Measurements from ENCODE around the gene EDC3. TPM values are rescaled to one million over a fixed set of nuclear protein-coding genes. Genes with fewer than 3 reads are reported as not detected.

Gene EDC3
- total and polyA plus RNA-seq, 7 experiments from 2014 or later, result 25.3 to 45.3 (median 34.2) TPM

DNA sequence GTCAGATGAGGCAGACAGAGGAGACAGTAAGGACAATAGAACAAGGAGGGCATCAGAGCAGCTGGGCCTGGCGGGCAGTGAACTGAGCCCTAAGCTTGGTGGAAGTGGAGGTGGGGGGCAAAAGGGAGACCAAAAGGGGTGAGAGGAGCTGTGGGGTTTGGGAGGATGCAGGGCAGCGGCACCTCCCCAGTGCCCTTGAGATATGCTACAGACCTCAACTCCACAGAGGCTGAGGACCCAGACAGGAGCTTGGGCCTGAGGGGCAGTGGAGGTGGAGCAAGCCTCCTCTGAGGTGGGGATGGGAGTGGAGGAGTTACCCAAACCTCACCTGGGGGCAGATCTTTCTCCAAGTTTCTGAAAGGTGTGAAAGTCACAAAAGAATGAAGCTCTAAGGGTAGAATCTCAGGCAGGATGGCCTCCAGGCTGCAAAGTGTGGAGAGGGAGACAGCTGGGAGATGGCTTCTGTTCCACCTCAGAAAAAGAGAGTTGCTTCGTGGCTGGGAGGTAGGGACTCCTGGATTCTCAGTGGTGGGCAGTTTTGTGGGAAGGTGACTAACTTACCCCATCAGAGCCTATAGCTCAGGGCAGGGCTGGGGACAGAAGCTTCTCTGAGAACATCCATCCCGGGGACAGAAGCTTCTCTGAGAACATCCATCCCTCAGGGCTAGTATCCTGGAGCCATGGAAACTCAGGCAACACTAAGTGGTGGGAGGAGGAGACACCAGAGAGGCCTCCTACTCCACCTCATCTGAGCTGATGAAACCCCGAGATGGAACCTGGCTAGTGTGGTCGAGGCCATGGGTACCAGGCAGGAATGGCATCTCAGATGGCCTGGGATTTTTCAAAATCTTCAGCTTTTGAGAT is 82.5 kb downstream of the EDC3 start:
- Histone ChIP-seq H3K4me1 (ENCODE audit: control insufficient read depth in 2 of 2, insufficient read depth in 2 of 2, low read length in 2 of 2) (peaks cover 21 to 23% of the 10 kb centered on the region in 2 donors), H3K27ac (ENCODE audit: low read depth, low read length) (peak overlapping the region; percentile 100), H3K9me3 (ENCODE audit: control insufficient read depth in 2 of 3, low read length in 3 of 3) (no peaks in the 10 kb centered on the region), H3K27me3 (ENCODE audit: control insufficient read depth in 2 of 2, insufficient read depth in 2 of 2, low read length in 2 of 2) (no peaks in the 10 kb centered on the region), H3K36me3 (ENCODE audit: control insufficient read depth in 2 of 3, insufficient read depth in 3 of 3, low read length in 3 of 3) (peaks cover 0 to 9% (median 0%) of the 10 kb centered on the region in 3 experiments), H3K4me3 (ENCODE audit: low read length) (no peak overlapping the region)
- POLR2A ChIA-PET, result interaction anchor here (0.6 to 3.8 kb wide), 8 partner anchors 10 to 179 kb away, joined by 3 to 29 read pairs (median 4); partner anchors contain the start of genes ARID3B and UBL7
- CTCF ChIA-PET, result interaction anchor here (0.6 to 1.5 kb wide), 5 partner anchors 15 to 238 kb away, joined by 3 to 5 read pairs (median 3); partner anchors contain the start of gene ARID3B
- Mint-ChIP-seq H3K4me1 (peaks cover 20 to 22% (median 21%) of the 10 kb centered on the region in 7 donors), H3K9me3 (no peaks in the 10 kb centered on the region), H3K27ac (peak overlapping the region; percentile 50 to 95 (median 88)), H3K4me3 (peak overlapping the region; percentile 36 to 96 (median 68)), H3K27me3 (no peaks in the 10 kb centered on the region), H3K36me3 (peaks cover 0 to 9% (median 0%) of the 10 kb centered on the region in 5 donors)
- DNase-seq, result no peak
- no peak for ATAC-seq
- intact Hi-C loops (cut with micrococcal nuclease), result loop anchor here (10.0 kb wide), 4 partner anchors 171 to 1031 kb away; partner anchors contain the start of genes C15orf39 (in 1 of the 2), CSK (in 1 of the 2), IMP3 (in 1 of the 2) and SEMA7A (in 1 of the 2)

DNA sequence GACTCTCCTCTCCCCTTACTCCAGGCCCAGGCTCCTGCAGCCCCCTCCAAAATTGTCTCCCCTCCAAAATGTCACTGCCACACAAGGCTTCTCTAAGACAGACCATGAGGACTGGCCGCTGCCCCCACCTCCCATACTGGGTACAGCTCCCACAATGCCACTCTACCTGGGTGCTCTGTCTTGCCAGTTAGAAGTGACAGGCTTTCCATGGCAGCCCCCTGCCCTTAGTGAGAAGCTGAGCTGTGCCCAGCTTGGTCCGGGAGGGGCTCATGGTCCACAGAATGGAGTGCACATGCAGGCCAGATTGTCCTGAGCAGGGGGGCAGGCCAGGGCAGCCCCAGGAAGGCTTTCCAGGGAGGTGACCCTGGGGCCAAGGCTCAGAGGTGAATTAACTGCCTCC is 83.1 kb downstream of the EDC3 start:
- no peaks in the 10 kb centered on the region for H3K9me3 Mint-ChIP-seq
- H3K27ac Mint-ChIP-seq, result peak overlapping the region in 8 of 9 donors; percentile 50 to 95 (median 84)
- ATAC-seq (no peak), DNase-seq (no peak)
- Histone ChIP-seq H3K27ac (ENCODE audit: low read depth, low read length) (no peak overlapping the region), H3K4me1 (ENCODE audit: control insufficient read depth in 2 of 2, insufficient read depth in 2 of 2, low read length in 2 of 2) (peaks cover 16 to 18% of the 10 kb centered on the region in 2 donors), H3K9me3 (ENCODE audit: control insufficient read depth in 2 of 3, low read length in 3 of 3) (no peaks in the 10 kb centered on the region), H3K27me3 (ENCODE audit: control insufficient read depth in 2 of 2, insufficient read depth in 2 of 2, low read length in 2 of 2) (no peaks in the 10 kb centered on the region), H3K36me3 (ENCODE audit: control insufficient read depth in 2 of 3, insufficient read depth in 3 of 3, low read length in 3 of 3) (peaks cover 0 to 7% (median 0%) of the 10 kb centered on the region in 3 experiments), H3K4me3 (ENCODE audit: low read length) (no peak overlapping the region)
- peak overlapping the region in 8 of 10 donors; percentile 29 to 93 (median 38) for H3K4me3 Mint-ChIP-seq
- ChIA-PET CTCF (interaction anchor here (1.0 kb wide), 1 partner anchor 18 kb away, joined by 3 read pairs; no protein-coding TSS in a partner anchor), POLR2A (interaction anchor here (1.0 to 3.8 kb wide), 4 partner anchors 14 to 175 kb away, joined by 3 to 29 read pairs (median 12); partner anchors contain the start of genes ARID3B and UBL7)
- H3K36me3 Mint-ChIP-seq, result peaks cover 0 to 5% (median 0%) of the 10 kb centered on the region in 5 donors
- intact Hi-C loops (cut with micrococcal nuclease), result loop anchor here (10.0 kb wide), 4 partner anchors 172 to 1032 kb away; partner anchors contain the start of genes C15orf39 (in 1 of the 2), CSK (in 1 of the 2), IMP3 (in 1 of the 2) and SEMA7A (in 1 of the 2)
- peaks cover 14 to 15% (median 14%) of the 10 kb centered on the region in 7 donors for H3K4me1 Mint-ChIP-seq
- H3K27me3 Mint-ChIP-seq, result no peaks in the 10 kb centered on the region

DNA sequence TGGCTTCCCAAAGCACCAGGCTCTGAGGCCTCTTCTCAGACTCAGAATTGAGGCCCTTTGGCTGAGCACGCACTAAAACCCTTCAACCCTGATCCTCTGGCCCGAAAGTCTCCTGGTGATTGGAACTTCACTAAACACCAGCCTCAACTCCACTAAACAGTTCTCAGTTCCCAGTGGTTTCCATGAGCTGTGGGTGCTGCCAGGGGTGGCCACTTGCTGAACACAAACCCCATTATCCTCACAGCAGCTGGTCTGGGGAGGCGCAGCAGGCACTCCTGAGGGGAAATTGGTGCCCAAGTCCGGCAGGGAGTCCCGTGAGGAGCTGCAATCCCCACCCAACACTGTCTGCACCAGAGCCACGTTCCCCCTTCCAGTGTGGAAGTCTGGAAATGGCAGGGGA is 84.0 kb downstream of the EDC3 start:
- Mint-ChIP-seq H3K4me1 (peaks cover 5 to 7% (median 6%) of the 10 kb centered on the region in 7 donors), H3K9me3 (no peaks in the 10 kb centered on the region), H3K4me3 (no peak overlapping the region), H3K27ac (no peak overlapping the region), H3K27me3 (no peaks in the 10 kb centered on the region), H3K36me3 (peaks cover 0 to 2% (median 0%) of the 10 kb centered on the region in 5 donors)
- no peak overlapping the region for H3K27ac ChIP-seq (ENCODE audit: low read depth, low read length)
- no peaks in the 10 kb centered on the region for H3K9me3 ChIP-seq (ENCODE audit: control insufficient read depth in 2 of 3, low read length in 3 of 3)
- intact Hi-C loops (cut with micrococcal nuclease), result loop anchor here (10.0 kb wide), 4 partner anchors 173 to 1033 kb away; partner anchors contain the start of genes C15orf39 (in 1 of the 2), CSK (in 1 of the 2), IMP3 (in 1 of the 2) and SEMA7A (in 1 of the 2)
- DNase-seq, result no peak
- ATAC-seq, result no peak
- H3K27me3 ChIP-seq (ENCODE audit: control insufficient read depth in 2 of 2, insufficient read depth in 2 of 2, low read length in 2 of 2), result no peaks in the 10 kb centered on the region
- H3K4me1 ChIP-seq (ENCODE audit: control insufficient read depth in 2 of 2, insufficient read depth in 2 of 2, low read length in 2 of 2), result peaks cover 8 to 9% of the 10 kb centered on the region in 2 donors
- H3K4me3 ChIP-seq (ENCODE audit: low read length), result no peak overlapping the region
- POLR2A ChIA-PET, result interaction anchor here (1.8 kb wide), 1 partner anchor 151 kb away, joined by 5 read pairs; the partner anchor contains the start of gene UBL7
- H3K36me3 ChIP-seq (ENCODE audit: control insufficient read depth in 2 of 3, insufficient read depth in 3 of 3, low read length in 3 of 3), result peaks cover 0 to 7% (median 0%) of the 10 kb centered on the region in 3 experiments
- CTCF ChIA-PET, result interaction anchor here (1.0 kb wide), 1 partner anchor 19 kb away, joined by 3 read pairs; no protein-coding TSS in a partner anchor

DNA sequence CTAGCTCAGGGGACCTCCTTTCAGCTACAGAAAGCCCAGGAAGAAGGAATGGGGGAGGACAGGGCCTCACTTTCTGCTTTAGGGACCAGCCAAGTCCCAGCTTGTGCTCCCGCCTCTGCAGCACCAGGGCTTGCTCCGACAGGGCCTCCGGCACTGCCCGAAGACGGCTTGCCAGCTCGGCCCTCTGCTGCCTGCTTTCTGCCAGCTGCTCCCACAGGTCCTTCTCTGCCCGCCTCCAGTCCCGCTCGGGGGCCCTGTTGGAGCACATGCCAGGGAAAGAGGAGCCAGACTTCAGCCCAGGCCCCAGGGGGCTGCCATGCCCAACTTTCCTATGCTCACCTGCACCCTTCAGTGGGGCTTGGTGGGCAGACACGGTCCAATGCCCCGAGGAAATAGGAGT is 84.5 kb downstream of the EDC3 start:
- DNase-seq, result no peak
- intact Hi-C loops (cut with micrococcal nuclease), result loop anchor here (10.0 kb wide), 4 partner anchors 173 to 1033 kb away; partner anchors contain the start of genes C15orf39 (in 1 of the 2), CSK (in 1 of the 2), IMP3 (in 1 of the 2) and SEMA7A (in 1 of the 2)
- Mint-ChIP-seq H3K36me3 (peaks cover 0 to under 1% (median 0%) of the 10 kb centered on the region in 5 donors), H3K27me3 (no peaks in the 10 kb centered on the region), H3K27ac (no peak overlapping the region), H3K9me3 (no peaks in the 10 kb centered on the region), H3K4me3 (no peak overlapping the region), H3K4me1 (peaks cover under 1 to 2% (median 1%) of the 10 kb centered on the region in 7 donors)
- no peaks in the 10 kb centered on the region for H3K9me3 ChIP-seq (ENCODE audit: control insufficient read depth in 2 of 3, low read length in 3 of 3)
- peaks cover 3 to 4% of the 10 kb centered on the region in 2 donors for H3K4me1 ChIP-seq (ENCODE audit: control insufficient read depth in 2 of 2, insufficient read depth in 2 of 2, low read length in 2 of 2)
- no peak for ATAC-seq
- H3K27me3 ChIP-seq (ENCODE audit: control insufficient read depth in 2 of 2, insufficient read depth in 2 of 2, low read length in 2 of 2), result no peaks in the 10 kb centered on the region
- no peak overlapping the region for H3K4me3 ChIP-seq (ENCODE audit: low read length)
- CTCF ChIA-PET, result no interaction called here
- H3K27ac ChIP-seq (ENCODE audit: low read depth, low read length), result no peak overlapping the region
- POLR2A ChIA-PET, result no interaction called here
- peaks cover 0 to 6% (median 0%) of the 10 kb centered on the region in 3 experiments for H3K36me3 ChIP-seq (ENCODE audit: control insufficient read depth in 2 of 3, insufficient read depth in 3 of 3, low read length in 3 of 3)

- no peak overlapping the region for H3K27ac Mint-ChIP-seq
- no peaks in the 10 kb centered on the region for H3K4me1 Mint-ChIP-seq
- H3K9me3 Mint-ChIP-seq, result no peaks in the 10 kb centered on the region
- no peaks in the 10 kb centered on the region for H3K27me3 Mint-ChIP-seq
- H3K4me3 ChIP-seq (ENCODE audit: low read length), result no peak overlapping the region
- intact Hi-C loops (cut with micrococcal nuclease), result loop anchor here (10.0 kb wide), 4 partner anchors 174 to 1034 kb away; partner anchors contain the start of genes C15orf39 (in 1 of the 2), CSK (in 1 of the 2), IMP3 (in 1 of the 2) and SEMA7A (in 1 of the 2)
- no peaks in the 10 kb centered on the region for H3K27me3 ChIP-seq (ENCODE audit: control insufficient read depth in 2 of 2, insufficient read depth in 2 of 2, low read length in 2 of 2)
- H3K27ac ChIP-seq (ENCODE audit: low read depth, low read length), result no peak overlapping the region
- H3K4me1 ChIP-seq (ENCODE audit: control insufficient read depth in 2 of 2, insufficient read depth in 2 of 2, low read length in 2 of 2), result peaks cover 0 to 3% of the 10 kb centered on the region in 2 donors
- H3K4me3 Mint-ChIP-seq, result no peak overlapping the region
- CTCF ChIA-PET, result interaction anchor here (1.0 kb wide), 1 partner anchor 11 kb away, joined by 3 read pairs; no protein-coding TSS in a partner anchor
- ATAC-seq (no peak), DNase-seq (no peak)
- POLR2A ChIA-PET, result interaction anchor here (1.0 kb wide), 1 partner anchor 8 kb away, joined by 3 read pairs; no protein-coding TSS in a partner anchor
- H3K36me3 Mint-ChIP-seq, result no peaks in the 10 kb centered on the region
- H3K36me3 ChIP-seq (ENCODE audit: control insufficient read depth in 2 of 3, insufficient read depth in 3 of 3, low read length in 3 of 3), result no peaks in the 10 kb centered on the region
- H3K9me3 ChIP-seq (ENCODE audit: control insufficient read depth in 2 of 3, low read length in 3 of 3), result no peaks in the 10 kb centered on the region
These were observed 85.4 kb downstream of the EDC3 start for GRCh38 chr15:74610302-74610951.

Measured in naive thymus-derived CD4-positive, alpha-beta T cell (primary cell).